Fibroblast of lung (primary cell): ENCODE results near the gene SEC61A1.

Experiments used
- EZH2 ChIP-seq: IDR thresholded peaks from 2 replicates; pipeline ENCODE4 v1.5.1; 2012; ENCODE audit warnings: low read length, control low read depth, mild to moderate bottlenecking; ENCODE audit errors: missing control alignments
- TF ChIP-seq, protein P1 (sequence below), 2 donors: IDR thresholded peaks in 1 of 2; conservative IDR thresholded peaks in 1 of 2; 1 replicate in 1 of 2; 2 replicates in 1 of 2; pipeline ENCODE4 v1.5.1; 2011 to 2012; ENCODE audit warnings: low read length in 2 of 2, control low read depth in 1 of 2, inconsistent platforms in 1 of 2, low read depth in 1 of 2, mild to moderate bottlenecking in 1 of 2

GRCh38 chr3:128009952-128010846, 42.0 kb upstream of the SEC61A1 start:
- TF ChIP-seq, protein P1, sequence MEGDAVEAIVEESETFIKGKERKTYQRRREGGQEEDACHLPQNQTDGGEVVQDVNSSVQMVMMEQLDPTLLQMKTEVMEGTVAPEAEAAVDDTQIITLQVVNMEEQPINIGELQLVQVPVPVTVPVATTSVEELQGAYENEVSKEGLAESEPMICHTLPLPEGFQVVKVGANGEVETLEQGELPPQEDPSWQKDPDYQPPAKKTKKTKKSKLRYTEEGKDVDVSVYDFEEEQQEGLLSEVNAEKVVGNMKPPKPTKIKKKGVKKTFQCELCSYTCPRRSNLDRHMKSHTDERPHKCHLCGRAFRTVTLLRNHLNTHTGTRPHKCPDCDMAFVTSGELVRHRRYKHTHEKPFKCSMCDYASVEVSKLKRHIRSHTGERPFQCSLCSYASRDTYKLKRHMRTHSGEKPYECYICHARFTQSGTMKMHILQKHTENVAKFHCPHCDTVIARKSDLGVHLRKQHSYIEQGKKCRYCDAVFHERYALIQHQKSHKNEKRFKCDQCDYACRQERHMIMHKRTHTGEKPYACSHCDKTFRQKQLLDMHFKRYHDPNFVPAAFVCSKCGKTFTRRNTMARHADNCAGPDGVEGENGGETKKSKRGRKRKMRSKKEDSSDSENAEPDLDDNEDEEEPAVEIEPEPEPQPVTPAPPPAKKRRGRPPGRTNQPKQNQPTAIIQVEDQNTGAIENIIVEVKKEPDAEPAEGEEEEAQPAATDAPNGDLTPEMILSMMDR (conservative IDR thresholded peaks at IDR 0.05 in 1 of 2, IDR thresholded peaks at IDR 0.05 in 1 of 2; ENCODE audit: low read depth in 1 of 2, low read length in 2 of 2) = no peak
- TF ChIP-seq EZH2 = no peak
